Glutamatergic neuron (in vitro differentiated cells): Measurements from ENCODE around the gene NADSYN1. TPM values are rescaled to one million over a fixed set of nuclear protein-coding genes. Genes with fewer than 3 reads are reported as not detected.

ENCODE experiments used
- microRNA-seq: library from miRNA; unstranded; fragments of <30 nt; microRNA quantifications from one replicate; pipeline ENCODE4, GENCODE V29; 2020; ENCODE audit not compliant: unreplicated experiment
- total RNA-seq: library from RNA; stranded (reverse); fragmentation: NEBNext Ultra II Directional; extraction: Animal tissue kit (Norgen Biotek cat#: 25700); gene quantifications from one replicate; pipeline ENCODE4 v1.2.1, GENCODE V29; 2021; ENCODE audit not compliant: unreplicated experiment

The NADSYN1 gene
- total RNA-seq, 1 donor from 2014 or later, result 78.2 TPM

Small RNA genes within 50 kb of the gene (microRNA-seq; reads per million reads assigned to microRNA genes)
- gene MIR6754, result 2.1 reads per million, percentile 13 among the genes with 10 or more reads in this experiment

Other genes starting within 250 kb of the NADSYN1 start
- gene SHANK2, start 200.6 kb upstream of the NADSYN1 start, total RNA-seq, result 23.0 TPM
- gene DHCR7, start 4.8 kb upstream of the NADSYN1 start, total RNA-seq, result 145 TPM
- not detected for gene KRTAP5-7, start 74.1 kb downstream of the NADSYN1 start, total RNA-seq
- not detected for gene KRTAP5-8, start 84.8 kb downstream of the NADSYN1 start, total RNA-seq
- 0.76 TPM for gene KRTAP5-9, start 95.2 kb downstream of the NADSYN1 start, total RNA-seq
- not detected for gene KRTAP5-10, start 112.4 kb downstream of the NADSYN1 start, total RNA-seq
- gene KRTAP5-11, start 129.7 kb downstream of the NADSYN1 start, total RNA-seq, result not detected